HG03469 (cell line): ENCODE measurements around the gene TMEM176A.

Source experiments
- ATAC-seq: cut with Tn5 transposase; IDR thresholded peaks from one replicate; pipeline ENCODE4 v1.9.1; 2021; ENCODE audit warnings: mild to moderate bottlenecking, moderate library complexity, moderate number of reproducible peaks; ENCODE audit not compliant: unreplicated experiment

Gene TMEM176A

DNA sequence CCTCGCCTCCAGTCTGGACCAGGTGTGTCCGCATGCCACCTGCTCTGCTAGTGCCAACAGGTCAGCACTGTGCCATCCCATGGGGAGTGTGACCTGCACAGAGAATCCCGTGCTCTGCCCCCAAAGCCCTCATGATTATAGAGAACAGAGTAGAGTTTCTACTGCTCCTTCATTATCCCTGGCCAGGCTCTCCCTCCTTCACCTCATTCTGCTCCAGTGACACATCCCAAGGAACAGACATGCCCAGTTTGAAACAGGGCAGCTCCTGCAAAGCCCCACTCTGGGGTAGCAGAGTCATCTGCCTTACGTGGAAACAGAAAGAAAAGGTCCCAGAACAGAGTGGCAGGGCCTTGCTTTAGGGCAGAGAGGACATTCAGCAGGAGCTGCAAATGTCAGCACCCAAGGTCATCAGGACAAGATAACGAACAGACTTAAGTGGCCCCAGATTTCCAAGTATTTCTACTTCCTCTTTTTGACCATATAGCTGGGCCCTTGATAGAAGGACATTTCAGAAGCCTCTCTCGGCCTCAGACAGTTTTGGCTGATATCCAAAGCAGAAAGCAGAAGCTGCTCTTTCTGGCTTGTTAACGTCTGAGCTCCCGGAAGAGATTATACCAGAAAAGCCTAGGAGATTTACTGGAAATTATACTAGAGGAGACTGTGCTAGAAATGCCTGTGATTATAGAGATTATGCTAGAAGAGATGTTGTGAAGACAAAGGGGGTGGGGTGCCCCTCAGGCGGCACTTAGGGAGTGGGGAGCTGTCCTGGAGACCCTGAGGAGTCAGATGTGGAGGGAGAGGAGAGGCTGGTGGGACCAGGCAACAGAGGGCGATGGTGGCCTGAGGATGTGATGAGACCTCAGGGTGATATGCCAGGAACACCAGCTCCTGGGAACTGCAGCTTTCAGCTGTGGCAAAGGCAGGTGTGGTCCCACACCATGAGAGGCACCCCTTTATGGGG lies 13.0 kb upstream of the TMEM176A start:
- no peak for ATAC-seq

DNA sequence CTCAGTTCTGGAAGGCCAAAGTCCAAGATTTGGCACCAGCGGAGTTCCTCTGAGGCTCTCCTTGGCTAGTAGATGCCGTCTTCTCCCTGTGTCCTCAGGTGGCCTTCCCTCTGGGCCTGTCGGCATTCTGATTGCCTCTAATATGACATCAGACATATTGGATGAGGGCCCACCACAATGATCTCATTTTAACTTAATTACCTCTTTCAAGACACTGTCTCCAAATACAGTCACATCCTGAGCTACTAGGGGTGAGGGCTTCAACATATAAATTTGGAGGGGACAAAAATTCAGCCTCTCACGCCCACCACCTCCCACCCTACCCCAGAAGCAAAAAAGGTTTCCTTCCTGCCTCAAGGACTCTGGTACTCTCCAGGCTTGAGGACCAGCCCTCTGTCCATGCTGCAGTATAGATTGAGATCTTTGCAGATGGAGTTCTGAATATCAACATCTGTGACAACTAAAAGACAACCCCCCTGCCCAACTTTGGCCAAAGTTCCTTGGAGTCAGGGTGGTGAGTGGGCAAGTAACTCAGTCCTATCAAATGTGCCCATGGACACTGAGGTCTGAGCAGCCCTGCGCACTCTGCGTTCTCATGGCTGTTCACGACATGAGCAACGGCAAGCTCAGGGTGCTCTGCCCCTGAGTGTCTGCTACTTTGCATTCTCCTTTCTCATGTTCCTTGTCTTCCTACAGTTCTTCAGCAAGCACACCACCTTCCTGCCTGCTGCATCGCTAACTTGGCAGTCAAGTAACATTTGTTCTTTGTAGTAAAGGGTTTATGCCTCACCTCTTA lies 11.9 kb upstream of the TMEM176A start:
- no peak for ATAC-seq

DNA sequence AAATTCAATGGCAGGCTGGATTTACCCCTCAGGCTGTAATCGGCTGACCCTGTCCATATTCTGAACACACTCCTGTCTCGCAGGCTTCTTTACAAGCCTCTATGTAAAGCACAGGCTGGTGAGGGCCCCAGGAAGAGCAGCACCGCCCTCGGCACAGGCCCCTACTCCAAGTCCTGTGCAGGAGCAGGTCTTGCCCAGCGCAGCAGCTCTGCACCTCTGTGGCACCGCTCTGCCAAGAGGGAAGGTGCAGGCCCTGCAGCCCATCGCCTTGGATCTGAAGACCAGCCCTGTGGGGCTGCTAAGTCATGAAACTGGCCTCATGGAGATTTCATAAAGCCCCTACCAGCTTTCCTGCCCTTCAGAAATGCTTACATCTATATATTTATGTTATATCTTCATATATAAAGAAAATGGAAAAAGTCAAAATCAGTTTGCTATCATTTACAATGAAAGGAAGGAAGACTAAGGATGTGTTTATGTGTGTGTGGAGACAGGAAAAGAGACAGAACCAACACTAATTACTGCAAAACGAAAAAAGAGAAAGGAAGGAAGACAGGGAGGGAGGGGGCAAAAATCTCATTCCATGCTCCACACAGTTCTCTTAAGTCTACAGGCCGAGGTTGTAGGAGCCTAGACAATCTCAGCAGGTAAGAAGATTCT lies 10.0 kb upstream of the TMEM176A start:
- ATAC-seq = no peak

DNA sequence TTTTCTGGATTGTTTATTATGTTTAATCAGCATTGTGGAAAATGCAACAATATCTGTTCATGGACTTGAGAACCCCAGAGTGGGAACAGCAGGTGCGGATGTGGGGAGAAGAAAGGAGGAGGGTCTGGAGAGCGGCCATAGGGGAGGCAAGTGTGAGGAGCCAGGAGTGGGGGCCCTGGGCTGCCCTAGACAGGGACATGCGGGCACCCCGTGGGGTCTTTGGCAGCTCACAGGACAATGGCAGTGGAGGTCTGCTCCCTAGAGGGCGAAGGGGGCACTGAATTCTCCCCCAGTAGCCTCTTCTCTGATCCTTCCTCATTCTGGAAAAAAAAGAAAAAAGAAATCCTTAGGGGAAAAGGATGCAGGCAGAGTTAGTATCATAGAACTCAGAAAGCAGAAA lies 9.3 kb upstream of the TMEM176A start:
- no peak for ATAC-seq

DNA sequence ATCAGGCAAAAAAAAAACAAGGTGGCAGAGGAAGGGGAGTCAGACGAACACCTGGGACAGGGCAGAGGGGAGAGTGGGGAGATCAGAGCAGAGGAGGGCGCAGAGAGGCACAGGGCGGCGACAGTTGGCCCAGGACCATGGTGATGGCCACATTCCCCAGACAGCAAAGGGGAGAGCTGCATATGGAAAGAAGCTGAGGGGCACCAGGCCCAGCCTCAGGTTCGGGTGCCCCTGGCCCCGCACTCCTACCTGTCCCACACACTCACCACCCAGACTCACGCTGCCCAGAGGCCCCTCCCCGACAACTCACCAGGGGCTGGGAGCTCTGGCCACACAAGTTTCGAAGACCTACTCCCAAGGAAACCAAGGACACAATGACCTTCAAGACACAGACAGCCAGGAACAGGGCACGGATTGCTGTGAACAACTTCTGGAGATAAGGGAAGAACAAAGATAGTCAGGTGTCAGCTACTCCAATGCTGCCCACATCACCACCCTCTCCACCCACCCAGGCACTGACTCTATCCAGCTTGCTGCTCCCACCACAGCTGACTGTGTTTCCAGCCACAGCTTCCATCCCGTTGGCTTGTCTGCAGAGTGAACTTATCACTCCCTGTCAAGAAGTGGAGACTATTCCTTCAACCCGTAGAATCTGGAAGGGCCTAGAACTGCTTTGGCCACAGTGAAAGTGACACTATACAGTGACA lies 8.7 kb upstream of the TMEM176A start:
- ATAC-seq = no peak

DNA sequence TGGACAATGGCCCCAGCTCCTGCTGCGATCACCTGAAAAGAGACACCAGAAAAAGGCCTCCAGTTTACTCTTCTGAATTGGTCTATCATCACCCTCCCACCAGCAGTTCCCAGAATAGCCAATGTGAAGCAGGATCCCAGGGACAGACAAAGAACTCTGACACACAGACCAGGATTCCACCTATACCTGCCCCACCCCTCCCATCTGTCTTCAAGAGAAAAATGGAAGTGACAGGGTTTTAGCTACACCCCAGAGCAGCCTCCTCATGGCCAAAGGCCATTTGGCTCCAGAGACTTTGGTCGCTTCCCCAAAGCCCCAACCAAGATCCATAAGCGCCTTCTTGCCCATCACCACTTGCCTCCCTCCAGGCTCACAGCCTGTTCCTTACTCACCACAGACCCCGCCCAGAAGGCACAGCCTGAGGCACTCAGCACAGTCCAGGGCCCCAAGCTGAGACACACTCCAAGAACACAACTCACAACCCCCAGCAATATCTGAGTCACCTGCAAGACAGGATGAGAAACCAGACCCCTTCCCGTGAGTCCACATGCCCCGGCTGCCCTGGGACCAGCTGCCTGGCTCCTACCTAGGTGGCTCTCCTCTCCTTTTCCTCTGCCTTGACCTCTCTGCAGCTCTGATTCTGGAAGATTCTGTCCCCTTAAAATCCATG lies 6.9 kb upstream of the TMEM176A start:
- no peak for ATAC-seq

DNA sequence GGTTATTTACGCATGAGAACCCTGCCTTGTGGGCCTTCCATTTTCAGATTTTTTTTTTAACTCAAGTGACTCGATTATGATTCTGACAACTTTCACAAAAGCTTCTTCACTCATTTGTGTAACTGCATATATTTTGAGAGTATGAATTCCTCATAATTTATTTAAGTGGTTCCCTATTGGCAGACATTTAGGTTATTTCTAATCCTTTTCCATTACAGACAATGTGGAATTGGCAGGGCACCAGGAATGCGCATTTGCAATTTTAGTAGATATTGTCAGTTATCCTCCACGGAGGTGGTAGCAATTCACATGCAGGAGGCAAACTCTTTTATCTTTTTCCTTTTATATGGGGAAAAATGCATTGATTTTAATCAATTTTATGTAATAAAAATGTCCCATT lies 2.9 kb upstream of the TMEM176A start:
- no peak for ATAC-seq

DNA sequence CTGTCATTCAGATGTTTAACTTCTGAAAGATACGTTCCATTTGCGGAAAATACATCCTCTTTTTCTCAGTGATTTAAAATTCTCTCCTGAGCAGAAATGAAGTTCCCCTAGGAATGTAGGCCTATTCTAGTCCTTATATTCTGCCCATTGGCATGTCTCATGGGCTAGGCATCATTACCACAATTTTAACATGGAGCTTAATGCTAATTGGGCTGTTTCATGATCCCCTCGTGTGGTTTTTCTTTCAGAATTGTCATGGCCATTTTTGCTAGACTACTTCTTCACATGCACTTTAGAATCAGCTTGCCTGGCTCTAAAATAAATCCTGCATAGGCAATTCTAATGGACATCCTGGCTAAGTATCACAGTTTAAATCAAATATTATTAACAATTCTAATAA lies 1.4 kb upstream of the TMEM176A start:
- no peak for ATAC-seq

DNA sequence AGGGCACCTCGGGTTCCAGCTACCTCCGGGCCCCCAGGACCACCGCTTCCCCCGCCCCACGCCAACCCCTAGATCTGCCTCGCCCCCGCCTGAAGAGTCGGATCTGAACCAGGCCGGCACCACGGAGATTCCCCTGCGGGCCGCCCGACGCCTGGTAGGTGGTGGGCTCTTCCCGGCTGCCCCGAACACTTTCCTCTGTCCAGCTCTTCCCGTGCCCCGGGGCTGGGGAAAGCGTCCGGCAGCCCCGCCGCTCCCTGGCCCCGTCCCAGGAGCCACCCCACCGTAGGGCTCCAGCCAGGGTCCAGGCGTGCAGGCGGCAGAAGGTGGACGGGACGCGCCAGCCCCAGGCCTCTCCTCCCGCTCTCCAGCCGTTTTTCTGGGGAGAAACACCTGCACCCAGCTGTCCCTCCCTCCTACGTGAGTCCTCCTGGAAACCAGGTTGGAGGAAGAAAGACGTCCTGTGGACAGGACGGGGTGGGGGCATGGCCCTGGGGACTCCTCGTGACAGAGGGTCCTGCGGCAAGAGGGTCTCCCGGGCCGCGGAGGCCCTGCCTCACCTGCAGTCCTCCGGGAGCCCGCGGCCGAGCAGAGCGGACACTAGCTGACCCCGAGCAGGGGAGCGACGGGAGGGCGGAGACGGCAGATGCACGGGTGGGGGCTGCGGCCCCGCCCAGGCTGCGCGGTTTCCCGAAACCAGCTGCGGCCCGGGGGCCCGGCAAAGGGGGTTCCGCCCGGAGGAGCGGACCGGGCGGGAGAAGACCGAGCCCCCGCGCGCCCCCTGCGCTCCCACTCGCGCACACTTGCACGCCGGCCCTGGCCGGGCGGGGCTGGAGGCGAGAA lies 608 bp upstream of the TMEM176A start, which contains the start of gene TMEM176B:
TMEM176B (minus strand) TSS at position 624 of the 840 bp plus-strand sequence. CDS start 3,795 bp downstream, outside the sequence.
- ATAC-seq = no peak

DNA sequence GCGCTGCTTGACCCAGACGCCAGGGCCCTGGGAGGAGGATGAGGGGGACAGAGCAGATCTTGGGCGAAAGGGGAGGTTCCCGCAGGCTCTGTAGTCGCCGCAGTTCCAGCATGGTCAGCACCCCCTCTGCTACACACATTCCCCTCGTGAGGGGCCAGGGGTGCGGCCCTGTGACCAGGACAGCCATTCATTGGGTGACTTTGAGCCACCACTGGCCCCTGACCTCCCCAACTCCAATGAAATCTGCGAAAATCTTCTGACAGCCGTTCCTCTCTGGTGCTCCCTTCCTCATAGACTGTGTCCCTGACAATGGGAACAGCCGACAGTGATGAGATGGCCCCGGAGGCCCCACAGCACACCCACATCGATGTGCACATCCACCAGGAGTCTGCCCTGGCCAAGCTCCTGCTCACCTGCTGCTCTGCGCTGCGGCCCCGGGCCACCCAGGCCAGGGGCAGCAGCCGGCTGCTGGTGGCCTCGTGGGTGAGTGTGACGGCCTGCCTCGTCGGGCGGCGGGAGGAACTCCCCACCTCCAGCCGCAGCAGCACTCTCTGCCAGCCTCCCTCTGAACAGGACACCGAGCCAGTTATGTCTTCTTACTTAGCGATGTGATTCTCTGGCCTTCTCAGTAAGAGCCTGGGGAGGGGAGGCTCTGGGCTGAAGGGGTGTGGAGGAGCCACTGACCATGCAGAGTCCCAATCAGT lies 825 bp downstream of the TMEM176A start:
- ATAC-seq = no peak

DNA sequence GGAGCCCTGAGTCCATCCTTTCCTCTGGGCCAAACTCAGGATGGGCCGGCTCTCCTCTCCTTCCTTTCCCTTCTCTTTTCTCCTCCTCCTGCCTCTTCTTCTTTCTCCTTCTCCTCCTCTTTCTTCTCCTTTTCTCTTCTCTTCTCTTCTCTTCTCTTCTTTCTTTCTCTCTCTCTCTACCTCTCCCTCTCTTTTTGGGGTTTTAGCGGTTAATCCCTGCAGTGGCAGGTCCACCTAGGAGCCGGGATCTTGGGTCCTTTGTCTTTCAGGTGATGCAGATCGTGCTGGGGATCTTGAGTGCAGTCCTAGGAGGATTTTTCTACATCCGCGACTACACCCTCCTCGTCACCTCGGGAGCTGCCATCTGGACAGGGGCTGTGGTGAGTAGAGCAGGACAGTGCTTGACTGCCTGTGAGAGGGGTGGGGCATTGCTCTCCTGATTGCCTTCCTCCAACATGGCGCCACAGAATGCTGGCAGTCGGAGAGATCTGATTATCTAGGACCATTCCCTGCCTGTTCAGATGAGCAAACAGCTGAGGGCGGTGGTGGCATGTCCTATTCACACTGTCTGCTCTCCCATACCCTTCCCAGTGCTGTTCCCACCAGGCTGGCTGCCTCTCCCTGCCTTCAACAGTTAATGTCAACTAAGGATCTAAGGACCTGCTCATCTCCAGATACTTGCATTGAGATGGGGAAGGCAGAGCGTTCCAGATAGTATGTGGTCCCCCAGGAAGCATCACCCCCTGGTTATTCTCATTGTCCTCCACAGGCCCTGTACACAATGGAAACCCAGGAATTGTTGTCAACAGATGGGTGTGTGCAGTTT lies 1.6 kb downstream of the TMEM176A start:
- no peak for ATAC-seq

DNA sequence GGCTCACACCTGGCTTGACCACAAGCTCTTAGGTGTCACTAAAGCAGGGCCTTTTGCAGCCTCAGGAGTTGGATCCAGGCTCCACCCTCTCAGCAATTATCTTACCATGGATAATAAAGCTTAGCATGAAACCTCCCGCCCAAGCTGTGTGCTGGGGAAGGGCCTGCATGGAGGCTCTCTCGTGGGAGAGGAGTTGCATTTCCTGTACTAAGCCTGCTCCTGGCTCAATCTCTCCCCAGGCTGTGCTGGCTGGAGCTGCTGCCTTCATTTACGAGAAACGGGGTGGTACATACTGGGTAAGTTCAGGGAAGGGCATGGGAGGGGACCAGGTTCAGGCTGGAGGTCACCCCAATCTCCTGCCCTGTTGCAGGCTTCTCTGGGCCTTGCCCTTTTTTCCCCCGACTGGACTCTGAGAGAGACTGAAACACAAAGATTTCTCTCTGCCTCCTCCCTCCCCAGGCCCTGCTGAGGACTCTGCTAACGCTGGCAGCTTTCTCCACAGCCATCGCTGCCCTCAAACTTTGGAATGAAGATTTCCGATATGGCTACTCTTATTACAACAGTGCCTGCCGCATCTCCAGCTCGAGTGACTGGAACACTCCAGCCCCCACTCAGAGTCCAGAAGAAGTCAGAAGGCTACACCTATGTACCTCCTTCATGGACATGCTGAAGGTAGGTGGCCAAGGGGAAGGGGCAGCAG lies 2.7 kb downstream of the TMEM176A start:
- no peak for ATAC-seq

DNA sequence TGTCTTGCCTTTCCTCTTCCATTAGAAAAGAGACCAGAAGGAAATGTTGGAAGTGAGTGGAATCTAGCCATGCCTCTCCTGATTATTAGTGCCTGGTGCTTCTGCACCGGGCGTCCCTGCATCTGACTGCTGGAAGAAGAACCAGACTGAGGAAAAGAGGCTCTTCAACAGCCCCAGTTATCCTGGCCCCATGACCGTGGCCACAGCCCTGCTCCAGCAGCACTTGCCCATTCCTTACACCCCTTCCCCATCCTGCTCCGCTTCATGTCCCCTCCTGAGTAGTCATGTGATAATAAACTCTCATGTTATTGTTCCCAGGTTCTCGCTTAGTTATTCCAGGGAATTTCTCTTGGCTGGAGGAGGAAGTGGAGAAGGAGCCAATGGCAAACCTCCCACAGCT lies 4.2 kb downstream of the TMEM176A start:
- no peak for ATAC-seq

DNA sequence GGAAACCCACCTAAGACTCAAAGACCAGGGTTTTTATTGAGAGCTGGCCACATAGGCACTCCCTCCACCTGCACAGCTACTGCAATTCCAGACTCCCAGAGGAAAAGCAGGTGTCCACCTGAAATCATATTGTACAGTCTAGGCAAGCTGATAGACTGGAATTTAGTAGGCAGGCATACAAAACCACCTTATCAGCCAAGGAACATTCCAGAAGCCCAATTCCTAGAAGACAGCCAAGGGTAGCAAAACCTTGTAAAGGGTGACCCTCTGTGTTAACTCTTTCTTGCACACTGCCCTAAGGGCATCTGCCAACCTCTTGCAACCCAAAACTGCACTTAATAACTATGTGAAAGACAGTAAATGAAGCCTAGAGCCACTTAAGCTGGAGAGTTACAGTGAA lies 5.3 kb downstream of the TMEM176A start:
- no peak for ATAC-seq

DNA sequence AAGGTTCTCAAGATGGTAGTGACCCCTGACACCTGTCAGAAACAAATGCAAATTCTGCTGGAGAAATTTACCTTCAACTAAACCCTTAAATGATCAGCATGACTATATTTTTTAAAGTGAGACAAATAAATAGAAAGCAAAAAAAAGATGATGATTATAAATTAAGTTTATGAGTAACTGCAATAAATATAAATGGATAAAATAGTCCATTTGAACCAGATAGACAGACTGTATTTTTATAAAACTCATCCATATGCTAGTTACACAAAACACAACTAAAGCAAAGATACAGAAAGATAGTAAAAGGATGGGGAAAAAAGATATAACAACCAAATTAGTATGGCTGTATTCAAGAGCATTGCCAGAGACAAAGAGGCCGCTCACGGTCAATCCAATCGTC lies 5.9 kb downstream of the TMEM176A start:
- no peak for ATAC-seq

DNA sequence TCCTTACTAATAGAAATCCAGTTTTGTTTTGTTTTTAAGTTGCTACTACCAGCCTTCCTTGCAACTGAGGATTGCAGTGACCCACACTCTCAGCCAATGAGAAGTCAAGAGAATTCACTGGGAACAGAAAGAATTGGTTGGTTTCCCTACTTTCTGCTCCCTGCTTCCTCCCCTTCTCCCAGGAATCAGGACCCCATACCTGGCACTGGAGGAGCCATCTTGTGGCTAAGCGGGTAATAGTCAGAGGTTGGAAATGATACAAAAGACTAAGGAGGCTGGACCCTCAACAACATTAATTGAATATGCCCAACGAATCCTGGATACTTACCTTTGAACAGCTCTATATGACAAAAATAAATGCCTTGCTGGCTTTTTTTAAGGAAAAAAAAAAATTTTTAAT lies 6.3 kb downstream of the TMEM176A start:
- ATAC-seq = no peak
